WERI-Rb-1 (cell line): ENCODE measurements around the gene DCTN5.
A peak's percentile ranks its signal among the peaks of the same experiment; 100 is the strongest.

Experiments used
- DNase-seq: peaks from one replicate; pipeline ENCODE4 v3.0.0-alpha.2; 2020
- H3K27ac ChIP-seq: fragments of 250-450 bp; sonication (Bioruptor Pico); 2 replicates; pipeline ENCODE4 v1.5.1; 2020; ENCODE audit warnings: mild to moderate bottlenecking, moderate library complexity
- H3K27me3 ChIP-seq: fragments of 250-450 bp; sonication (Bioruptor Pico); 2 replicates; pipeline ENCODE4 v1.5.1; 2021; ENCODE audit warnings: mild to moderate bottlenecking, low read depth, moderate library complexity; ENCODE audit not compliant: insufficient read depth, severe bottlenecking
- H3K36me3 ChIP-seq: fragments of 250-450 bp; sonication (Bioruptor Pico); 2 replicates; pipeline ENCODE4 v1.5.1; 2020; ENCODE audit warnings: mild to moderate bottlenecking, moderate library complexity
- H3K4me3 ChIP-seq: 2 replicates; pipeline ENCODE4 v1.5.1; 2011; ENCODE audit warnings: low read depth, mild to moderate bottlenecking, control low read depth, low read length
- H3K9me3 ChIP-seq: fragments of 250-450 bp; sonication (Bioruptor Pico); 2 replicates; pipeline ENCODE4 v1.5.1; 2021; ENCODE audit warnings: mild to moderate bottlenecking, moderate library complexity; ENCODE audit not compliant: severe bottlenecking
- CTCF ChIP-seq: IDR thresholded peaks from 2 replicates; pipeline ENCODE4 v1.5.1; 2011; ENCODE audit warnings: low read depth, mild to moderate bottlenecking, control low read depth, inconsistent platforms, low read length

Gene DCTN5

GRCh38 chr16:23667355-23667659 lies 26.0 kb downstream of the DCTN5 start:
- no peak for DNase-seq
- H3K4me3 ChIP-seq = no peak overlapping the region

DNA sequence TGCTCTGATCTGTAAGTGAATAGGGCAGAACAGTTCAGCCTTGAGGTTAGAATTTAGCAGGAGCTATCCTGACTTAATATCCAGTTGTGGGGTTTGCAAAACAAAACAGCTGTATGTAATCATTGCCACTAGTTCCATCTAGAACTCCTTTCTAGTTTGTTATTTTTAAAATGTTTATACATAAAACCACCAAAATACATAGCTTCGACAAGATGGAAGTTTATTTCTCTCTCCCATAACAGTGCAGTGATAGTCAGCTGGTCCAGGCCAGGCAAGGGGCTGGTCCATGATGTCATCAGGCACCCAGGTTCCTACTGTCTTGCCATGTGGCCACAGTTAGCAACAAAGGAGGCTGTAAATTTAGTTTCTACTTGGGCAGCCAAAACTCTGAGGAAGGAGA lies 27.0 kb downstream of the DCTN5 start:
- Histone ChIP-seq H3K27me3 (no peaks in the 10 kb centered on the region), H3K36me3 (peaks cover 90% of the 10 kb centered on the region), H3K27ac (no peak overlapping the region), H3K4me3 (no peak overlapping the region), H3K9me3 (no peaks in the 10 kb centered on the region)
- DNase-seq = no peak
- no peak for TF ChIP-seq CTCF

More at GRCh38 chr16:23667355-23667659, 26.0 kb downstream of the DCTN5 start:
- no peak overlapping the region for H3K27ac ChIP-seq
- no peaks in the 10 kb centered on the region for H3K9me3 ChIP-seq
- no peaks in the 10 kb centered on the region for H3K27me3 ChIP-seq
- H3K36me3 ChIP-seq = peaks cover 96% of the 10 kb centered on the region
- no peak for TF ChIP-seq CTCF

DNA sequence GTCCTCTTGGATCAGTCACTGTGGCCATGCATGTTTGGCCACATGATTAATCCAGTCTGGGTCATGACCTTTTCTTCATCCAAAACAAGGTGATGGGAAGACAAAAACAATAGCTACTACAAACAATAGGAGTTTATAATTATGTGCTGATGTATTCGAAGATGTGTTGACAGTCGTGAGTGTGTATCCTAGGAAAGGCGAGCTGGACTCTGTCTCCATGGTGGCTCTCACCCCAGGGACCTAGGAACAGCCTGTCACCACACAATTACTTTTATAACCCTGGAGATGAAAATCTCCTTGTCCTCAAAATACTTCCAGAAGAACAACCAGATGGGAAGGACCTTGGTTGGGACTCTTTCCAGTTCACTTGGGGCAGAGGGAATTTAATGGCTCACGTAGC lies 27.6 kb downstream of the DCTN5 start:
- TF ChIP-seq CTCF = no peak
- no peak overlapping the region for H3K4me3 ChIP-seq
- no peaks in the 10 kb centered on the region for H3K9me3 ChIP-seq
- peaks cover 84% of the 10 kb centered on the region for H3K36me3 ChIP-seq
- H3K27me3 ChIP-seq = no peaks in the 10 kb centered on the region
- no peak overlapping the region for H3K27ac ChIP-seq
- no peak for DNase-seq

GRCh38 chr16:23670137-23670776 lies 29.0 kb downstream of the DCTN5 start:
- H3K4me3 ChIP-seq = no peak overlapping the region
- DNase-seq = no peak
- H3K27ac ChIP-seq = no peak overlapping the region
- TF ChIP-seq CTCF = no peak
- H3K36me3 ChIP-seq = peaks cover 70% of the 10 kb centered on the region
- no peaks in the 10 kb centered on the region for H3K9me3 ChIP-seq
- no peaks in the 10 kb centered on the region for H3K27me3 ChIP-seq

GRCh38 chr16:23673971-23674614 lies 32.8 kb downstream of the DCTN5 start:
- Histone ChIP-seq H3K27ac (peak overlapping the region; percentile 87), H3K9me3 (no peaks in the 10 kb centered on the region), H3K27me3 (no peaks in the 10 kb centered on the region), H3K4me3 (peak overlapping the region; percentile 28), H3K36me3 (peaks cover 41% of the 10 kb centered on the region)
- no peak for TF ChIP-seq CTCF
- peak; percentile 72 for DNase-seq
